Hematopoietic multipotent progenitor cell treated with erythropoietin and hydrocortisone succinate and interleukin-3 and kit ligand, for 6 days (in vitro differentiated cells): ENCODE results near the gene TAOK3.

Source experiments
- DNase-seq: peaks from one replicate; pipeline ENCODE4 v3.0.0-alpha.2; 2015

The TAOK3 gene

DNA sequence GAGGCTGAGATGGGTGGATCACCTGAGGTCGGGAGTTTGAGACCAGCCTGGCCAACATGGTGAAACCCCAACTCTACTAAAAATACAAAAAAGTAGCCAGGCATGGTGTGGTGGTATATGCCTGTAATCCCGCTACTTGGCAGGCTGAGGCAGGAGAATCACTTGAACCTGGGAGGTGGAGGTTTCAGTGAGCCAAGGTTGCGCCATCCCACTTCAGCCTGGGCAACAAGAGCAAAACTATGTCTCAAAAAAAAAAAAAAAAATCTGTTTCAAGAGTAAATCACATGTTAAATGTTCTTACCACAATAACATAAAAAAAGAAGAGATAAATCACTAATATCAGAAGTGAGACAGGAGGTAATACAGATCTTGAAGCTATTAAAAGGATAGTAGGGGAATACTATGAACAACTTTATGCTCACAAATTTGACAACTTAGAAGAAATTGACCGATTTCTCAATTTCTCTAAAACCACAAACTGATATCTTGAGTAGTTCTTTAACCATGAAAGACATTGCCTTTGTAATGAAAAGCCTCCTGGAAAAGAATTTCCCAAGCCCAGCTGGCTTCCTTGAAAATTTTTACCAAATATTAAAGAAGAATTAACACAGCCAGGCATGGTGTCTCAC is 37.7 kb downstream of the TAOK3 start:
- DNase-seq = no peak

DNA sequence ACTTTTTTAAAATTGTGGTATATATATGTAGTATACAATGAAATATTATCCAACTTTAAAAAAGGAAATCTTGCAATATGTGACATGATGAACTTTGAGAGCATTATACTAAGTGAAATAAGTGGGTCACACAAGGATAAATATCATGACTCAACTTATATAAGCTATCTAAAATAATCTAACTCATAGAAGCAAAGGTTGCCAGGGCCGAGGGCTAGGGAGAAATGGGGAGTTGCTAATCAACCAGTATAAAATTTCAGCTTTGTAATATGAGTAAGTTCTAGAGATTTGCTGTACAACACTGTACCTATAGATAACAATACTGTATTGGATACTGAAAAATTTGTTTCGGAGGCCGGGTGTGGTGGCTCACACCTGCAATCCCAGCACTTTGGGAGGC is 38.5 kb downstream of the TAOK3 start:
- DNase-seq = no peak

DNA sequence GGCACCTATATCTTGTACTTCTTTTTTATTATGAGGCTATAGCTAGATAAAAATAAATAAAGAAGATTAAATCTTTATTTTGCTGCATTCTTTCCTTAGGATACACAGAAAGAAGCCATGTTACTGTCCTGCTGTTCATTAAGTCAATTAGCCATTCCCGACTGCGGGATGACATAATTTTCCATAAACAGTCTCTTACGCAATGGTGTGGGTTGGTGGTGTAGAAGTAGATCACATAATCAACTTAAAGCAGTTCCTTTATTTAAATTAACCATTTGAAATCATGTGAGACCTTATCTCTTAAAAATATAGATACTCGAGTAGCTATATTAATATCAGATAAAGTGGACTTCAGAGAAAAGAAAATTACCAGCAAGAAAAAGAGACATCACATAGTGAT is 40.2 kb downstream of the TAOK3 start:
- DNase-seq = peak; percentile 64

DNA sequence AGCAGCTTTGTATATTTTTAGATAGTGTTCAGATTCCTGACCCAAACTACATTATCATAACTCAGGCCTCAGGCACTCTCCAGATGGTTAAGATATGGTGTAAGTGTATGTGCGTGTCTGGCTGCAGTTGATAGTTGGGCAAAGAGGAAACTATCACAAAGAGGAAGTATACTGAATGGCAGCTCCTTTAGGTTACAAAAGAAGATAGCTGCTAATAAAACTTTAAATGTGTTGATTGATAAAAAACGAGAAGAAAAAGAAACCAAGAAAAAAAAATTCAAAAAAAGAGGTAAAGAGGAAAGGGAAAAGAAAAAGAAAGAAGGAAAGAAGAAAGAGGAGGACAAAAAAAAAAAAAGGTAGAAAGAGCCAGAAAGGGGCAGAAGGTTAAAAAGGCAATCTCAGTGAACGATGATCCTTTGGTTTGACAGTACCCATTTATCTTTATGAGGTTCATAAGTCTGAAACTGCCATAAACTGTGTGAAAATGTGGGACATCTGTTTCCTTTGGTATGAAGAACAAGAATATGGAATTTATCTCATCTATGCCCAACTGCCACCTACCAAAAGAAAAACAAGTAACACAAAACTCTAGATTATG is 42.2 kb downstream of the TAOK3 start:
- peak; percentile 96 for DNase-seq

DNA sequence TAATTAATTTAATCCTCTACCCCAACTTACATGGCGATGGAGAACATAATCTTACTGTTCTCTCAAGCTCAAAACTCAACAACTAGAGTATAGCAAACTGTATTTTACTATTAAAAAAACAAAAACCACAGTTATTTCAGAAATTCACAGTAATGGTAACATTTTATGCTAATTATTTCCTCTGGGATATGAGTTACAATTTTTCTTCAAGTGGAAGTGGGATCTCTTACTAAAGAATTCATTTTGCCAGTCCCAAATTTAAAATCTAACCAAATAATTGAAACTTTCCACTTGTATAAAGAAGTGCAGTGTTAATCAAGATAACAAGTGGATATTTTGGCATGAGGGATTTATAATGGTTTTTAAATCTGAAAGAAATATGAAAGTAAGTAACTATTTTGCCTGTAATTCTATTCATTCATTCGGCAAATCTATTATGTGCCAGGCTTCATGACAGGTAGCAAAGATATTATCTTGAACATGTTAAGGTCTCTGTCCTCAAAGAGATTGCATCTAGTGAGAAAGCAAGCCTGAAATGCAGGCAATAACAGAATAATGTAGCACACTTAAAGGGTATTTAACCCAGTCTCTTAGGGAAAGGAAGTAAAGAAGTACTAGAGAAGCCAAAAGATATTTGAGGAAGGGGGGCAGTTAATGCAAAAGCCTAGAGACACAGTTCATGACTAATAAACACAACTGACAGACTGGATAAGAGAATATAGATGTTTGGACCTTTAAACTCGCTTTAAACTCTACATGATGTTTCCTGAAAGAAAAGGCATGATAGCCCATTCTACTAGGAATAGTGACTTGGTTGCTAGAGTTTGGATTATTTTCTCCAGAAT is 44.0 kb downstream of the TAOK3 start:
- DNase-seq = no peak

DNA sequence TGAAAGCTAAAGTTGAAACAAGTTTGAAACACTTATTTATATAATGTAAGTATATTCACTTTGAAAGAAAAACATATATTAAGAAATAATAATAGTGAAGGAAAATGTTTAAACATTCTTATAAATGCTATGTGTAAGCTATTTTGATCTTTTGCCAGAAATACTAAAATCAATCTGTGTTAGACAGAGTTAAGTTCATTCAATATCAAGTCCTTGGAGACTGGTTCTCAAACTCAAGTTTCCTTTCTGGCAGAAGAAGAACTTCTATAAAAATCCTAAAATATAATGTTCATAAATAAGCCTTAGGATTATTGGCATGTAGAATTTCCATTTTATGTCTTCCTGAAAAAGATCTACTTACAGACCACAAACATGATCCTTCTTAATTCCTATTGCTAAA is 45.3 kb downstream of the TAOK3 start:
- no peak for DNase-seq

DNA sequence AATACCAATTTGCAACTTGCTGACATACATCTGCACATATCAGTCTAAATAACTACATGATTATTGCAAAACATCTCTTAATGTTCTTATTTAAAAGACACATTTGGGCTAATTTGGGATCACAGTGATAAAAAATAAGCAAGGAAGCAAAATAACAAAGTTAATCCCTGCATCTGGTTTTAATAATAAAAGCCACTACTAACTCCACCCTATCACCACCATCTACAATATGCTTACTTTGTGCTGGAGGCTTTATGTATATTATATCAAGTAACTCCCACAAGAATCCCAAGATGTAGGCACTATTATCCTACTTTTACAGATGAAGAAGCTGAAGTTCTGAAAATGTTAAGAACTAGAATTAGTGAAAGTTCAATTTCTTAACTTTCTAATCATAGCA is 45.7 kb downstream of the TAOK3 start:
- DNase-seq = no peak

DNA sequence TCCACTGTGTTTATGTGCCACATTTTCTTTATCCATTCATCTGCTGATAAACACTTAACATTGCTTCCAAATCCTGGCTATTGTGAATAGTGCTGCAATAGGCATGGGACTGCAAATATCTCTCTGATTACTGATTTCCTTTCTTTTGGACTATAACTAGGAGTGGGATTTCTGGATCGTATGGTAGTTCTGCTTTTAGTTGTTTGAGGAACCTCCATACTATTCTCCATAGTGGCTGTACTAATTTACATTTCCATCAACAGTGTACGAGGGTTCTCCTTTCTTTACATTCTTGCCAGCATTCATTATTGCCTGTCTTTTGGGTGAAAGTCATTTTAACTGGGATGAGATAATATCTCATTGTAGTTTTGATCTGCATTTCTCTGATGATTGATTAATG is 47.6 kb downstream of the TAOK3 start:
- DNase-seq = no peak

DNA sequence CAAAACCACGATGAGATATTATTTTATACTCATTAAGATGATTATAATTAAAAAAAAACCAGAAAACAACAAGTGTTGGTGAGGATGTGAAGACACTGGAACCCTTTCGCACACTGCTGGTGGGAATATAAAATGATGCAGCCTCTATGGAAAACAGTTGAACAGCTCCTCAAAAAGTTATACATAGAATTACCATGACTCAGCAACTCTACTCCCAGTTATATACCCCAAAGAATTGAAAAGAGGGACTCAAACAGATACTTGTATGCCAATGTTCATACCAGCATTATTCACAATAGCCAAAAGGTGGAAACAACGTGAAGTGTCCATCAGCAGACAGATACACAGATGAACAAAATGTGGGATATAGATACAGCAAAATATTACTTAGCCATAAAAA is 53.1 kb downstream of the TAOK3 start:
- DNase-seq = peak; percentile 41

DNA sequence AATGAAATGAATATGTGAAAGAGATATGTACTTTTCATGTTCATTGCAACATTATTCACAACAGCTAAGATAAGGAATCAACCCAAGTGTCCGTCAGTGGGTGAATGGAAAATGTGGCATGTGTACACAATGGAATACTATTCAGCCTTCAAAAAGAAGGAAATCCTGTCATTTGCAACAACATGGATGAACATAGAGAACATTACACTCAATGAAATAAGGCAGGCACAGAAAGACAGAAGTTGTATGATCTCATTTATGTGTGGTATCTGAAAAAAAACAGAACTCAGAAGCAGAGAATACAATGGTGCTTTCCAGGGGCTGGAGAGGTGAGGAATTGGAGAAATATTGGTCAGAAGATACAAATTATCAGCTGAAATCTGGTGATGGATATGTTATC is 54.0 kb downstream of the TAOK3 start:
- no peak for DNase-seq

DNA sequence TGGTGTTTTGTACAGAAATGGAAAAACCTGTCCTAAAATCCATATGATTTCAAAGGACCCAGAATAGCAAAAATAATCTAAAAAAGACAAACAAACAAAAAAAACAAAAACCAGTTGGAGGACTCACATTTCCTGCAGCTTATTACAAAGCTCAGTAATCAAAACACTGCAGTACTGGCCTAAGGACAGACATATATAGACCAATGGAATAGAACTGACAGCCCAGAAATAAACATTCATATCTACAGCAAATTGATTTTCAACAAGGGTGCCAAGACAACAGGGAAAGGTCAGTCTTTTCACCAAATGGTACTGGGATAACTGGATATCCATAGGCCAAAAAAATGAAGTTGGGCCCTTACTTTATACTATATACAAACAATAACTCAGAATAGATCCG is 55.0 kb downstream of the TAOK3 start:
- DNase-seq = no peak

DNA sequence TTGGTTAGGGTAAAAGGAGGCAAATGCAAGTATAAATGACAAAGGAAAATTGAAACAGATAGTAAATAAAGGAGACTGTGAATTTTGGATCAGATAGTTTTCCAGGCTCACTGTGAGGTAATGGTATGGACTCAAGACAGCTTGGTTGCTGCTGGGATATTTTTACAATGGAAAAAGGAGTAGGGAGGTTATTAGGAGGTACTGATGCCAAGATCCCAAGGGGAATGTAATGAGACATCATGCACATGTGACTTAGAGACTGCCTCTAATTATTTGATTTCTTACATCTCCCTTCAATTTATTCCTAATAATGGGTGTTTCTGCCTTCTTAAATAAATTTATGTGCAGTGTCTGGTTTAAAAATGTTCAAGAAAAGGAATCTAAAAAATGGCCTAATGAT is 56.9 kb downstream of the TAOK3 start:
- DNase-seq = no peak

DNA sequence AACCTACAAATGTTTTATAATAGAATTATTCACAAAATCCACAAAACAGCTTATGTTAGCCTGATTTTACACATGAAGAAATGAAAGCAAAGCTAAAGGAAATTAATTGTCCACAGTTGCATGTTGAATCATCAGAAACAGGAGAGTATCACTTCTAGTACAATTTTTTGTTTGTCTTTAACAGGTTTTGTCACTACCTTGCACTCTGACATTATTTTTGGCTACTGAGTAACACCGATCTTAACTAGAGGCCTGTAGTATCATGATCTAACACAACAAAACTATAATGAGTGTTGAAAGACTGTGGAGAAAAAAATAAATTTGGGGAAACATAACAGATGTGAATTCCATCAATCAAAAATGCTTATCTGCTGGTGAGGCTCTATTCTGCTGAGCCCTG is 60.1 kb downstream of the TAOK3 start:
- DNase-seq = no peak

DNA sequence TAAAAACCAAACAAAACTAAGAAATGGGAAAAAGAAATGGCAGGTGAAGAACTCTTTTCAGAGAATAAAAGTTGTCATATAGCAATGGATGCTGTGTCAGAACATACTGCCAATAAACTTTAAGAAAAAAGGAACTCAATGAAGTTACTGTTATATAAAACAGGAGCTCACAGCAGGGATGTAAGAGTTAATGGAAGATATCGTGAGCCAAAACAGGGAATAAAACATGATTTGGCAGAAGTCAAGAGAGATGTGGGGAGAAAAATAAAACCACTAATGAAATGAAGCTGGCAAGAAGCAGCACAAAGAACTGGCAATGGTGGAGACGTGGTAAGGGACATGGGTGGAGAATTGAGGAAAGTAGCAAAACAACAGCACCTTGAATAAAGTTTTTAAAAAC is 61.0 kb downstream of the TAOK3 start:
- DNase-seq = no peak

DNA sequence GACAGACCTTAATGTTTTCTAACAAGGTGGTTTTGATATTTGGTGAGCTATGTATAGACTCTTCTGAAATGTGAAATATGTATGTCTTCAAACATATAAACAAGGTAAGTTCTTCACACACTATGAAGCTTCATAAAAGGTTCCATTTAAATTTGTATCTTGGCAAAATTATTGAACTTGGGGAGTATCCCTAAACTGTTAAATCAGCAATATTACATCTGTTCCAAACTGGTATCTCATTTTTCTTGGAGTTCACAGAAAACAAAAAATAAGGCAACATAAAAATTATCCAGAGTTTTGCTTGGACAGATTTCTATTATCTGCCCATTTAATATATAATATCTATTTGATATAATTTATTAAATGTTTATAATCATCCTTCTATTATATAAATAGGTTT is 62.4 kb downstream of the TAOK3 start:
- DNase-seq = no peak

DNA sequence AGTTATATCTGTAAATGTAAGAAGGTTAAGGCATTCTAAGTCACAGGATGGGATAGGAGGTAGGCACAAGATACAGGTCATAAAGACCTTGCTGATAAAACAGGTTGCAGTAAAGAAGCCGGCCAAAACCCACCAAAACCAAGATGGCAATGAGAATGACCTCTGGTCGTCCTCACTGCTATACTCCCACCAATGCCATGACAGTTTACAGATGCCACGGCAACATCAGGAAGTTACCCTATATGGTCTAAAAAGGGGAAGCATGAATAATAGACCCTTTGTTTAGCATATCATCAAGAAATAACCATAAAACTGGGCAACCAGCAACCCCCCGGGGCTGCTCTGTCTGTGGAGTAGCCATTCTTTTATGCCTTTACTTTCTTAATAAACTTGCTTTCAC is 64.7 kb downstream of the TAOK3 start:
- DNase-seq = peak; percentile 70

DNA sequence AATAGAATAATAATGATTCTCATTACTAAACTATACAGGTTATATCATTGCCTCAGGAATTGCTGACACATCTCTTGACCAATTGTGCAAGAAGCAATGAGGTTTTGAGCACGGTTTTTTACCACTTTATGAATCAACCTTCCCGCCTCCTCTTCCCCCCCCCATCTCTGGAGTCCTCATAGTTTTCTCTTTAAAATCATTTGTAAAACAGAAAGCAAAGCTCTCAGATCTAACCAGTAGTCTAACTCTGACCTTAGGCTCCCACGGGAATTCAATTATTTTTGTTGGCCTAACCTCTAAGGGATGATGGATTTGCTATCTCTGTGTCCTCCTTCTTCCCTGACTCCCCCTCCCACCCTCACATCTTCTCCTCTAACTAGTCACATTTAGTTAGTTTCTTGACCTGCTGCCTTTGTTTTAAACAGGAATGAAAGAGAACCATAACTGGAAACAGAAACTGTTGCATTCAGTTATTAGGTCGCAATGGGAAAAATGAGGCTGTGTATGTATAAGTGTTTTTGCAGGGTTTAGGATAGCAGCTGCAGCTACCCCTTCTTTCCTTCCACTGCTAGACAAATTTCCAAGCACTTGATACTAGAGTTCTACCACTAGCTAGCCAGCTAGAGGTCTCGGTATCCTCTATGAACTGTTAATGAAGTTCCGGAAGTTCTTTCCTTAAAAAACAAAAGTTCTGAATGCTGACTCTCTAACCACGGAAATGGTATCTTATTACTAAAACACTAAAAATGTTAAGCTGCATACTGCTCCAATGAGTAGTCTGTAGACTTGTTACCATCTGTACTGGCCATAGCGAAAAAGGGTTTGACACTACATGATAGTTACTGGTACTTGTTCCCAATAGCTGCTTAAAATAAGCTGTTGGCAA is 65.4 kb downstream of the TAOK3 start:
- DNase-seq = peak; percentile 71

DNA sequence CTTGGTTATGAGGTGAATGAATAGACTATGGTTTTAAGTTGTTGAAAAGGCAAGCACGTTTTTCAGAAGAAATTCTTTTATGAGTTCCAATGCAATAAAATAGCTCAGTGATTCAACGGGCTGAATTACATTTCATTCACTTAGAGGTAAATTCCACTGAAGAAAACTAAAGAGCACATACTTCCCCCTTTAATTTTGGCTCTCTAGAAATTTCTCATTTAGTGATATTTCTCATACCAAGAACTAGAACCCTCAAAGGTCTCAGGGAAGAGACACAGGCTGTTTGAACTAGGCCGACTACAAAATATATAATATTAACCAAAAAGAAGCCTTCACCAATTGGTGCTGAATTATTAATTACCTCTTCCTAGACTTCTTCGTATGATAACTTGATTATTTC is 68.6 kb downstream of the TAOK3 start:
- no peak for DNase-seq

DNA sequence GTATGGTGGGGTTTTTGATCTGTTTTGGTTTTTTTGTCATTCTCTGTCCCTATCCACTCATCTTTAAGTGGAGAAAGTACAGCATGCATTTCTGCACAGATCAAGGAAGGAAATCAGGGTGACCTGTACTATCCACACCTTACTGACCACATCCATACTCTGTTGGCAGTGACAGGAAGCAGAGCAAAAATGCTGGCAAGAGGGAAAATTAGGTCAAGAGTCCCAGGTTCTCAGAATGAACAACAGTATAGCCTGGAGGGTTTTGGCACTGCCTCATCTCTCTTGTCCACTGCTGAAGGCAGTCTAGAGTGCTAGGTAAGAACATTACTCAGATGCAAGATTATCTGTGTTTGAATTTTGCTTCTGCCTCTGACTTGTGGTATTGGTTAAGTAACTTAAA is 70.7 kb downstream of the TAOK3 start:
- DNase-seq = no peak

DNA sequence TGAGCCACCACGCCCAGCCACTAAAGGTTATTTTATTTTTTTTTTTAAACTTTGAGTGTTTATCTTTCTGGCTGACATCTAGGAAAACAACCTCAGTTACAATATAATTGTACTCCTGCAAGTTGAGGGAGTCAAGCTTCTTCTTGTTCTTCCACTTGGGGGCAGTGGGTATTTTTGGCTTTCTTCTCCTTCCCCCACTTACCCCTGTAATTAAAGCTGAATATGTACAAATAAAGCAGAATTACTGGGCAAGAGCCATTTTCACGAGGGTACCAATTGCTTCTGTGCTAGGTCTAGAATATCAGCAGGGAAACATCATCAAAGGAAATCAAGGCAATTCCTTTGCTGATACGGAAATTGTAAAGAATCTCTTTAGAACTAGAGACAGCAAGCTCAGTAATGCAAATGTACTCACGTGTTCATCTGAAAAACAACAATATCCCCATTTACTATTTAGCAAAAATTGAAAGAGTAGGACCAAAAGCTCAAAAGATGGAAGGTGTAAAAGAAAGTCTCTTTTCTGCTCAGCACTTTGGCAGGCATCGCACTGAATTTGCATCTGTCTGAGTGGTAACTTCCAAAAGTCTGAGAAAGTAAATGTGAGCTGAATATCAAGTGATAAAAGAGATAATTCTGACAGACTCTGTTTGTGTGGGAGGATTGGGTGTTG is 72.8 kb downstream of the TAOK3 start:
- peak; percentile 53 for DNase-seq

DNA sequence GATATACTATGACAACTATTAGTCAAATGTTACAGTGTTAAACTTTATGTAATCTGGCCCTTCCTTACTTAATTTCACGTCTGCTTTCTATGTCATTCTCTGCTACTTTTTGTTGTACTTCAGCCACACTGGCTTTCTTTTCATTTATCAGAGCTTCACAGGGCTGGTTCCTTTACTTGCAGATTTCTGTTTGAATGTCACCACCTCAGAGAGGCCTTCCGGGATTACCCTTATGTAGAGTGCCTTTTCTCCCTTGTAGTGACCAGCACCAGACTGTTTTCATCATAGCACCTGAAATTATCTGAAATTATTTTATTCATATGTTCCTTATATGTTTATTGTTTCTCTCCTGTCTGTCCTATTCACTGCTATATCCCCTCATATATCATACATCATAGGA is 75.4 kb downstream of the TAOK3 start:
- DNase-seq = no peak

DNA sequence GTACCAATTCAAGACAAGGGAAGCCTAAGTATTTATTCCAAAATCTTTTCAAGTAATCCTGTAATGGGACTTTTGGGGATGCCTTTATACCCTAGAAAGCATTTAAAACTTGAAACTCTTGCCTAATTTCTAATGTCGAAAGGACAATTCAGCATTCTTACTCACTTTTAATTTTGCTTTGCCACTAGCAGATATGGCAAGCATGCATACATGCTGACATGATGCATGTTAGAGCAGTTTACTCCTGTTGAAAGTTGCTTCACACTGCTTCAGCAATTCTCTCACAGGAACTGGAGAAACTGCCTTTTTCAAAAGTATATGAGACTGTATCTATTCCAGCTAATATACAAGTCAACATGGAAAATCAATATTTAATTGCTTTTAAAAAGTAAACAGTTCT is 79.9 kb downstream of the TAOK3 start:
- DNase-seq = no peak

DNA sequence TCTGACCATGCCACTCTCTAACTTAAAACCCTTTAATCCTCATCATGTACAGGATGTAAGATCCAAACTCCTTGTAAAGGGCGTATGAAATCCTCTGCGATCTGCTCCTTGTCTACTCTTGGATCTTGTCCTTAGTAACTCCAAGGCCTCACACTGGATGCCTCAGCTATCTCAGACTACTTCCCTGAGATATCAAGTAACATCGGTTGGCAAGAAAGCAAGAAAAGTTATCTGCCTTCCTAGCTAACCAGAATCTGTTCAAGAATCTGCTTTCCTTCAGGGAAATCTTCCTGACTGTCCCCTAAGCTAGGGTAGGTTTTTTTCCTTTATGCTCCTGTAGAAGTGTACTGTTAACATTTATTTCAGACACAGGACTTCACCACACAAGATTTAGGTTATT is 82.6 kb downstream of the TAOK3 start:
- DNase-seq = no peak
